Gastrocnemius medialis (tissue), 4 donors: ENCODE results near the gene MECR. TPM values are rescaled to one million over a fixed set of nuclear protein-coding genes. Genes with fewer than 3 reads are reported as not detected.
A peak's percentile ranks its signal among the peaks of the same experiment; 100 is the strongest.

ENCODE experiments used
- ATAC-seq, 2 donors: fragments of 150-250 bp; one replicate each; pipeline ENCODE4 v1.9.1; 2016
- DNase-seq, 2 donors: peaks; one replicate each; pipeline ENCODE4 v3.0.0-alpha.2; 2019
- H3K27ac ChIP-seq, 4 donors: fragments of 200-600 bp; sonication (generic); 1 replicate in 1 of 4; 2 replicates in 3 of 4; pipeline ENCODE4 v1.5.1; 2016 to 2018; ENCODE audit warnings: mild to moderate bottlenecking in 2 of 4, moderate library complexity in 1 of 4
- H3K27me3 ChIP-seq, 3 donors: fragments of 200-600 bp; sonication (generic) in 2 of 3; 1 replicate in 1 of 3; 2 replicates in 2 of 3; pipeline versions ENCODE4 v1.5.1 to v1.6.0; 2016 to 2019; ENCODE audit warnings: mild to moderate bottlenecking in 1 of 3, moderate library complexity in 1 of 3
- H3K36me3 ChIP-seq, 2 donors: fragments of 200-600 bp; sonication (generic) in 1 of 2; one replicate each; pipeline ENCODE4 v1.5.1; 2017 to 2018
- H3K4me1 ChIP-seq, 2 donors: fragments of 200-600 bp; sonication (generic) in 1 of 2; one replicate each; pipeline ENCODE4 v1.5.1; 2016 to 2017; ENCODE audit warnings: mild to moderate bottlenecking in 2 of 2
- H3K4me3 ChIP-seq, 4 donors: fragments of 200-600 bp; sonication (generic) in 3 of 4; 1 replicate in 1 of 4; 2 replicates in 3 of 4; pipeline ENCODE4 v1.5.1; 2016 to 2019; ENCODE audit warnings: mild to moderate bottlenecking in 2 of 4
- H3K9me3 ChIP-seq, 3 donors: fragments of 200-600 bp; sonication (generic) in 2 of 3; 1 replicate in 1 of 3; 2 replicates in 2 of 3; pipeline ENCODE4 v1.5.1; 2016 to 2019
- CTCF ChIP-seq, 5 experiments: fragments of 450-650 bp in 3 of 5; fragments of 200-600 bp in 2 of 5; sonication (generic) in 2 of 5; IDR thresholded peaks in 4 of 5; conservative IDR thresholded peaks in 1 of 5; 1 replicate in 4 of 5; 2 replicates in 1 of 5; pipeline ENCODE4 v1.5.1; 2016 to 2019; ENCODE audit warnings: antibody characterized with exemption in 5 of 5, mild to moderate bottlenecking in 3 of 5, moderate library complexity in 3 of 5
- POLR2A ChIP-seq, 2 donors: fragments of 450-650 bp; IDR thresholded peaks; one replicate each; pipeline ENCODE4 v1.6.1; 2017; ENCODE audit warnings: antibody characterized with exemption in 2 of 2, mild to moderate bottlenecking in 2 of 2, moderate library complexity in 2 of 2
- in situ Hi-C, 4 donors: fragments of 200-750 bp; cut with MboI; loops; one replicate each; pipeline versions ENCODE4 v1.15.0 to v1.8.0; 2017; ENCODE audit warnings: low sequenced_read_pairs in 4 of 4
- intact Hi-C: fragments of 100-400 bp; cut with DNase I; formaldehyde crosslinking; loops from one replicate; pipeline ENCODE4 v1.15.1; 2023; ENCODE audit warnings: low total_unique reads
- total RNA-seq, 4 donors: library from RNA; depleted of rRNA; stranded (reverse); fragments of >200 nt; gene quantifications; one replicate each; pipeline versions ENCODE4 v1.1.0 to v1.2.3, GENCODE V29; 2016

The MECR gene
- total RNA-seq, 4 donors from 2014 or later: 21.9 to 29.8 (median 26.6) TPM

- Histone ChIP-seq H3K4me1 (peaks cover 7 to 10% of the 10 kb centered on the region in 2 donors), H3K27ac (no peak overlapping the region), H3K27me3 (no peaks in the 10 kb centered on the region), H3K9me3 (no peaks in the 10 kb centered on the region), H3K4me3 (no peak overlapping the region), H3K36me3 (peaks cover 0 to 13% of the 10 kb centered on the region in 2 donors)
- DNase-seq (no peak), ATAC-seq (no peak)
- intact Hi-C loops: no loop called here
- no peak for TF ChIP-seq CTCF (IDR thresholded peaks at IDR 0.05 in 4 of 5, conservative IDR thresholded peaks at IDR 0.05 in 1 of 5)
- no peak for TF ChIP-seq POLR2A (IDR thresholded peaks at IDR 0.05)
- in situ Hi-C loops: no loop called here
Observed at GRCh38 chr1:29275435-29275834, 44.7 kb upstream of the MECR start.

- no peak for ATAC-seq
- intact Hi-C loops: no loop called here
Observed at GRCh38 chr1:29272147-29272907, 41.6 kb upstream of the MECR start.

GRCh38 chr1:29271724-29272123 is 41.0 kb upstream of the MECR start:
- in situ Hi-C loops: loop anchor here in 2 of 4 donors (25.0 kb wide), 2 partner anchors 1091 to 1416 kb away; no protein-coding TSS in a partner anchor
- no peak overlapping the region for H3K4me3 ChIP-seq
- no peak for TF ChIP-seq CTCF (IDR thresholded peaks at IDR 0.05 in 4 of 5, conservative IDR thresholded peaks at IDR 0.05 in 1 of 5)
- TF ChIP-seq POLR2A (IDR thresholded peaks at IDR 0.05): no peak
- intact Hi-C loops: no loop called here
- H3K27me3 ChIP-seq: no peaks in the 10 kb centered on the region
- peaks cover 7 to 10% of the 10 kb centered on the region in 2 donors for H3K4me1 ChIP-seq
- DNase-seq: peak in 1 of 2 donors; percentile 43
- no peak overlapping the region for H3K27ac ChIP-seq
- no peaks in the 10 kb centered on the region for H3K9me3 ChIP-seq
- peaks cover 0 to 12% of the 10 kb centered on the region in 2 donors for H3K36me3 ChIP-seq
- no peak for ATAC-seq

More at GRCh38 chr1:29272147-29272907, 41.6 kb upstream of the MECR start:
- in situ Hi-C loops: loop anchor here in 2 of 4 donors (25.0 kb wide), 2 partner anchors 1090 to 1415 kb away; no protein-coding TSS in a partner anchor
- H3K9me3 ChIP-seq: no peaks in the 10 kb centered on the region
- H3K27me3 ChIP-seq: no peaks in the 10 kb centered on the region
- DNase-seq: no peak
- H3K27ac ChIP-seq: no peak overlapping the region
- H3K4me1 ChIP-seq: peaks cover 7 to 10% of the 10 kb centered on the region in 2 donors
- TF ChIP-seq CTCF (IDR thresholded peaks at IDR 0.05 in 4 of 5, conservative IDR thresholded peaks at IDR 0.05 in 1 of 5) (no peak), POLR2A (IDR thresholded peaks at IDR 0.05) (no peak)
- peaks cover 0 to 13% of the 10 kb centered on the region in 2 donors for H3K36me3 ChIP-seq
- no peak overlapping the region for H3K4me3 ChIP-seq

- H3K4me1 ChIP-seq: peaks cover 7 to 10% of the 10 kb centered on the region in 2 donors
- intact Hi-C loops (no loop called here), in situ Hi-C loops (loop anchor here in 2 of 4 donors (25.0 kb wide), 2 partner anchors 1091 to 1416 kb away; no protein-coding TSS in a partner anchor)
- H3K36me3 ChIP-seq: peaks cover 0 to 5% of the 10 kb centered on the region in 2 donors
- TF ChIP-seq CTCF (IDR thresholded peaks at IDR 0.05 in 4 of 5, conservative IDR thresholded peaks at IDR 0.05 in 1 of 5): no peak
- TF ChIP-seq POLR2A (IDR thresholded peaks at IDR 0.05): no peak
- no peak overlapping the region for H3K27ac ChIP-seq
- H3K9me3 ChIP-seq: no peaks in the 10 kb centered on the region
- no peak overlapping the region for H3K4me3 ChIP-seq
- H3K27me3 ChIP-seq: no peaks in the 10 kb centered on the region
- no peak for ATAC-seq
- DNase-seq: no peak
Observed at GRCh38 chr1:29270929-29271521, 40.3 kb upstream of the MECR start.
